Suprapubic skin (tissue), 4 donors: ENCODE results near the gene TAF11L2. TPM values are rescaled to one million over a fixed set of nuclear protein-coding genes. Genes with fewer than 3 reads are reported as not detected.
"Not testable (repeated sequence)": the region's sequence is repeated elsewhere in the genome, so short reads cannot be mapped to it uniquely, and the experiment has no call there.

Experiments
- DNase-seq, 2 donors: peaks; one replicate each; pipeline ENCODE4 v3.0.0-alpha.2; 2019; ENCODE audit warnings: low spot score in 2 of 2
- H3K27ac ChIP-seq: fragments of 200-600 bp; sonication (generic); one replicate; pipeline ENCODE4 v1.5.1; 2019
- H3K27me3 ChIP-seq: fragments of 200-600 bp; sonication (generic); one replicate; pipeline ENCODE4 v1.5.1; 2019
- H3K36me3 ChIP-seq: fragments of 200-600 bp; sonication (generic); one replicate; pipeline ENCODE4 v1.5.1; 2019
- H3K4me1 ChIP-seq: fragments of 200-600 bp; sonication (generic); one replicate; pipeline ENCODE4 v1.5.1; 2019
- H3K4me3 ChIP-seq: fragments of 200-600 bp; sonication (generic); one replicate; pipeline ENCODE4 v1.5.1; 2019; ENCODE audit warnings: mild to moderate bottlenecking
- H3K9me3 ChIP-seq: fragments of 200-600 bp; sonication (generic); one replicate; pipeline ENCODE4 v1.5.1; 2019
- EP300 ChIP-seq: sonication (generic); formaldehyde crosslinking; IDR thresholded peaks from one replicate; pipeline ENCODE4 v1.6.1; 2017; ENCODE audit warnings: antibody characterized with exemption
- POLR2A ChIP-seq, 2 donors: fragments of 450-650 bp; IDR thresholded peaks; one replicate each; pipeline ENCODE4 v1.6.1; 2017; ENCODE audit warnings: antibody characterized with exemption in 2 of 2, mild to moderate bottlenecking in 2 of 2, moderate library complexity in 2 of 2
- POLR2AphosphoS5 ChIP-seq, 3 donors: sonication (generic); formaldehyde crosslinking; IDR thresholded peaks; one replicate each; pipeline ENCODE4 v1.6.1; 2017; ENCODE audit warnings: antibody characterized with exemption in 3 of 3
- WGBS: methylation state at CpG from one replicate; pipeline ENCODE4 v1.1.5; 2018; 5-methylcytosine and 5-hydroxymethylcytosine counted together
- total RNA-seq, 4 donors: library from RNA; depleted of rRNA; stranded (reverse); fragments of >200 nt; gene quantifications; one replicate each; pipeline ENCODE4 v1.1.0, GENCODE V29; 2016
- TF ChIP-seq, protein P1 (sequence below), 2 donors: fragments of 200-600 bp in 1 of 2; fragments of 450-650 bp in 1 of 2; sonication (generic) in 1 of 2; IDR thresholded peaks; one replicate each; pipeline ENCODE4 v1.5.1; 2016 to 2019; ENCODE audit warnings: antibody characterized with exemption in 2 of 2, mild to moderate bottlenecking in 1 of 2, moderate library complexity in 1 of 2

Gene TAF11L2
- total RNA-seq, 4 donors from 2014 or later: not detected

DNA sequence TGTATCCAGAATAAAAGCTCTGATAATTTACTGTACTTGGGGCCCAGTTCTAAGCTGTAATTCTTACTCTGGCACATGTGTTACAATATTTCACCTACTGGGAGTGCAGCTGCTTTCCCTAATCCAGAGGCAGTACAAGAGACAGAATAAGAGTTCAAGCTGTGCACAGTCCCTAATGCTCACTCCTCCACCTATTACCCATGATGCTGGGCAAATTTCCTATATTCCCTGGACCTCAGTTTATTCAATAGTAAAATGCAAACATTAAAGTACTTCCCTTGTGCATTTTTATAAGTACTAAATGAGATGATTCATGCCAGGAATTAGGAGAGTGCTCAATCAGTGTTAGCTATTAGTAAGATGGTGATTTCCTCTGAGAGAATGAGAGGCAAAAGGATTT lies 28.0 kb upstream of the TAF11L2 start:
- TF ChIP-seq, protein P1, sequence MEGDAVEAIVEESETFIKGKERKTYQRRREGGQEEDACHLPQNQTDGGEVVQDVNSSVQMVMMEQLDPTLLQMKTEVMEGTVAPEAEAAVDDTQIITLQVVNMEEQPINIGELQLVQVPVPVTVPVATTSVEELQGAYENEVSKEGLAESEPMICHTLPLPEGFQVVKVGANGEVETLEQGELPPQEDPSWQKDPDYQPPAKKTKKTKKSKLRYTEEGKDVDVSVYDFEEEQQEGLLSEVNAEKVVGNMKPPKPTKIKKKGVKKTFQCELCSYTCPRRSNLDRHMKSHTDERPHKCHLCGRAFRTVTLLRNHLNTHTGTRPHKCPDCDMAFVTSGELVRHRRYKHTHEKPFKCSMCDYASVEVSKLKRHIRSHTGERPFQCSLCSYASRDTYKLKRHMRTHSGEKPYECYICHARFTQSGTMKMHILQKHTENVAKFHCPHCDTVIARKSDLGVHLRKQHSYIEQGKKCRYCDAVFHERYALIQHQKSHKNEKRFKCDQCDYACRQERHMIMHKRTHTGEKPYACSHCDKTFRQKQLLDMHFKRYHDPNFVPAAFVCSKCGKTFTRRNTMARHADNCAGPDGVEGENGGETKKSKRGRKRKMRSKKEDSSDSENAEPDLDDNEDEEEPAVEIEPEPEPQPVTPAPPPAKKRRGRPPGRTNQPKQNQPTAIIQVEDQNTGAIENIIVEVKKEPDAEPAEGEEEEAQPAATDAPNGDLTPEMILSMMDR (IDR thresholded peaks at IDR 0.05): no peak
- TF ChIP-seq POLR2AphosphoS5 (IDR thresholded peaks at IDR 0.05) (no peak), EP300 (no peak), POLR2A (IDR thresholded peaks at IDR 0.05) (no peak)
- no peaks in the 10 kb centered on the region for H3K4me1 ChIP-seq
- no peak for DNase-seq
- H3K36me3 ChIP-seq: no peaks in the 10 kb centered on the region
- no peaks in the 10 kb centered on the region for H3K9me3 ChIP-seq
- no peak overlapping the region for H3K27ac ChIP-seq
- H3K4me3 ChIP-seq: no peak overlapping the region
- H3K27me3 ChIP-seq: no peaks in the 10 kb centered on the region

DNA sequence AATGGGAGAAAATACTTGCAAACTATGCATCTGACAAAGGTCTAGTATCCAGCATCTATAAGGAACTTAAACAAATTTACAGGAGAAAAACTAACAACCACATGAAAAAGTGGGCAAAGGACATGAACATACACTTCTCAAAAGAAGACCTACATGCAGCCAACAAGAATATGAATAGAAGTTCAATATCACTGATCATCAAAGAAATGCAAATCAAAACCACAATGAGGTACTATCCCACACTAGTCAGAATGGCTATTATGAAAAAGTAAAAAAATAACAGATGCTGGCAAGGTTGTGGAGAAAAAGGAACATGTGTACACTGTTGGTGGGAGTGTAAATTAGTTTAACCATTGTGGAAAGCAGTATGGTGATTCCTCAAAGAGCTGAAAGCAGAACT lies 23.0 kb upstream of the TAF11L2 start:
- not testable (repeated sequence) for H3K27ac ChIP-seq, H3K9me3 ChIP-seq, H3K4me3 ChIP-seq, H3K4me1 ChIP-seq, H3K36me3 ChIP-seq, H3K27me3 ChIP-seq, DNase-seq

DNA sequence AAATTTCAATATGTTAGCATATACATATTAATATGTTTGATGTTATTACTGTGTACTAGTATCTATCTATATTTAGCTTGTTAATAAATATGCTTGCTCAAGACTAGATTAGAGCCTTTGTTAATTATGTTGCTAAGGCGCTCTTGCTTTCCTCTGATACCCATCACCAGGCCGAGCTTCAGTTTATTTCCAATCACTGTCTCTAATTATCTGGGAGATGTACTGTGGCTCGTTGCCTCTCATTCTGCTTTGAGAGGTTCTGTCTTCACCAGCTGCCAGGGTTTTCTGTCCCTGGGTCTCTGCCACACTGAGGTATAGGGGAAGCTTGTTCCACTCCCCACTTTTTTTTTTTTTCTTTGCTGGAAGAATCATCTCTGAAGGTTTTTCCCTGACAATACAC lies 21.0 kb upstream of the TAF11L2 start:
- no peak for TF ChIP-seq EP300
- no peak for TF ChIP-seq POLR2A (IDR thresholded peaks at IDR 0.05)
- TF ChIP-seq, protein P1 (IDR thresholded peaks at IDR 0.05): no peak
- 77% methylated on average over 3 of the region's 3 CpGs for WGBS
- H3K9me3 ChIP-seq: no peaks in the 10 kb centered on the region
- H3K4me1 ChIP-seq: no peaks in the 10 kb centered on the region
- DNase-seq: no peak
- H3K36me3 ChIP-seq: no peaks in the 10 kb centered on the region
- H3K27me3 ChIP-seq: no peaks in the 10 kb centered on the region
- H3K27ac ChIP-seq: no peak overlapping the region
- no peak overlapping the region for H3K4me3 ChIP-seq

DNA sequence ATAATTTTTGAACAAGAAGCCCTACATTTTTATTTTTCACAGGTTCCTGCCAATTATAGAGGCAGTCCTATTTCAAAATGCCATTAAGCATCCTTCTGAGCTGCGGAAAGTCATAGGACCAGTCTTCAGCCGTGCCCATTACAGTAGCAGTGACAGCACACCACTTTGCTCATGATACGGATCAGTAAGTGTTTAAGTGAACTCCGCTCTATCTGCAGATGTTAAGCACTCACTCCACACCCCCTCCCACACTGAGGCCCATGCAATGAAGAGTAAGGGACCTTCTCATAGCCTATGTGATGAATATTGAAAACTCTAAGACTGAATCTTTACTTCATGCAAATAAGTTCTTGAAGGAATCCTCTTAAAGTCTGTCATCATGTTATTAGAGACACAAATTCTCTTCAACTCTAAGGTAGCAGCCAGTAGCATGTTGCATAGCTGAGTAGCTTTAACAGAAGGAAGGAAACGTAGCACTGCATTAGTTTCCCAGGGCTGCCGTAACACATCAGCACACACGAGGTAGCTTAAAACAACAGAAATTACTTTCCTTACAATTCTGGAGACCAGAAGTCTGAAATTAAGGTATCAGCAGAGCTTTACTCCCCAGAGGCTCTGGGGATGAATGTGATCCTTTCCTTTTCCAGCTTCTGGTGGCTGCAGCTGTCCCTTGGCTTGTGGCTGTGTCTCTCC lies 20.3 kb upstream of the TAF11L2 start:
- 85% methylated on average over 7 of the region's 7 CpGs for WGBS
- TF ChIP-seq EP300 (no peak), POLR2A (IDR thresholded peaks at IDR 0.05) (no peak), POLR2AphosphoS5 (IDR thresholded peaks at IDR 0.05) (no peak)
- TF ChIP-seq, protein P1 (IDR thresholded peaks at IDR 0.05): no peak

DNA sequence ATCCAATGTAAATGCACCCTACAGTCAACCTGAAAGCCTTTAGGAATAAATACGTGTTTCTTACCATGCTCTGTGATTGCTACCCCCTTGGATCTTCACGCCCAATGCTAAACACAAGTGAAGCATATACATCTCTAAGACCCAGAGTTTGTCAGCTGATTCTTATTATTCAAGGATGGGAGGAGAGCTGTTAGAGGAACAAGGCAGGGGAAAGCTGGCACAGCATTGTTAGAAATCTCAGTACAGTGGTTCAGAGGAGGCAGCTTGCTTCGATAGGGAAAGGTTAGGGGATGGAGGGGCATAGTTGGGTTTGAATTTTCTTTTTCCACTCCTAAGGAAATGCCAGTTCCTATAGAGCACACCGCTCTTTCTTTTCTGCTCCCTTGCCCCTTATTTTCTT lies 16.7 kb upstream of the TAF11L2 start:
- no peaks in the 10 kb centered on the region for H3K36me3 ChIP-seq
- no peak for DNase-seq
- no peak overlapping the region for H3K27ac ChIP-seq
- TF ChIP-seq EP300: no peak
- no peak for TF ChIP-seq POLR2A (IDR thresholded peaks at IDR 0.05)
- no peak for TF ChIP-seq POLR2AphosphoS5 (IDR thresholded peaks at IDR 0.05)
- TF ChIP-seq, protein P1 (IDR thresholded peaks at IDR 0.05): no peak
- no peaks in the 10 kb centered on the region for H3K4me1 ChIP-seq
- no peak overlapping the region for H3K4me3 ChIP-seq
- H3K27me3 ChIP-seq: no peaks in the 10 kb centered on the region
- H3K9me3 ChIP-seq: no peaks in the 10 kb centered on the region
- 84% methylated on average over 4 of the region's 4 CpGs for WGBS

More for the DNA sequence above, 20.3 kb upstream of the TAF11L2 start:
- Histone ChIP-seq H3K36me3 (no peaks in the 10 kb centered on the region), H3K27me3 (no peaks in the 10 kb centered on the region), H3K4me3 (no peak overlapping the region), H3K9me3 (no peaks in the 10 kb centered on the region), H3K27ac (no peak overlapping the region), H3K4me1 (no peaks in the 10 kb centered on the region)
- DNase-seq: no peak

DNA sequence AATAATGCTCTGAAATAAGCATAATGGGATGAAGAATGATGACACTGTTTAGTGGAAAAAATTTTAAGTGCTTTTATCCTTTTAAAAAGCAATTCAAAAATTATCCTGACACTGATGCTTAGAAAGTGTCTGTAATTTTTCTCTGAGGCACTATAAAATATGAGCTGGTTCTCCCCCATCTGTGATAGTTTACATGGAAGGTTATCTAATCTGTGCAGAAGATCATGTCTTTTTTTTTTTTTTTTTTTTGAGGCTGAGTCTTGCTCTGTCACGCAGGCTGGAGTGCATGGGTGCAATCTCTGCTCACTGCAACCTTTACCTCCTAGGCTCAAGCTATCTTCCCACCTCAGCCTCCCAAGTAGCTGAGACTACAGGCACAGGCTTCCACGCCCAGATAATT lies 15.2 kb upstream of the TAF11L2 start:
- H3K36me3 ChIP-seq: no peaks in the 10 kb centered on the region
- TF ChIP-seq EP300 (no peak), POLR2AphosphoS5 (IDR thresholded peaks at IDR 0.05) (no peak), POLR2A (IDR thresholded peaks at IDR 0.05) (no peak)
- TF ChIP-seq, protein P1 (IDR thresholded peaks at IDR 0.05): no peak
- no peak overlapping the region for H3K4me3 ChIP-seq
- H3K9me3 ChIP-seq: no peaks in the 10 kb centered on the region
- no peak for DNase-seq
- H3K4me1 ChIP-seq: no peaks in the 10 kb centered on the region
- no peaks in the 10 kb centered on the region for H3K27me3 ChIP-seq
- WGBS: 55% methylated on average over 2 of the region's 2 CpGs
- no peak overlapping the region for H3K27ac ChIP-seq

DNA sequence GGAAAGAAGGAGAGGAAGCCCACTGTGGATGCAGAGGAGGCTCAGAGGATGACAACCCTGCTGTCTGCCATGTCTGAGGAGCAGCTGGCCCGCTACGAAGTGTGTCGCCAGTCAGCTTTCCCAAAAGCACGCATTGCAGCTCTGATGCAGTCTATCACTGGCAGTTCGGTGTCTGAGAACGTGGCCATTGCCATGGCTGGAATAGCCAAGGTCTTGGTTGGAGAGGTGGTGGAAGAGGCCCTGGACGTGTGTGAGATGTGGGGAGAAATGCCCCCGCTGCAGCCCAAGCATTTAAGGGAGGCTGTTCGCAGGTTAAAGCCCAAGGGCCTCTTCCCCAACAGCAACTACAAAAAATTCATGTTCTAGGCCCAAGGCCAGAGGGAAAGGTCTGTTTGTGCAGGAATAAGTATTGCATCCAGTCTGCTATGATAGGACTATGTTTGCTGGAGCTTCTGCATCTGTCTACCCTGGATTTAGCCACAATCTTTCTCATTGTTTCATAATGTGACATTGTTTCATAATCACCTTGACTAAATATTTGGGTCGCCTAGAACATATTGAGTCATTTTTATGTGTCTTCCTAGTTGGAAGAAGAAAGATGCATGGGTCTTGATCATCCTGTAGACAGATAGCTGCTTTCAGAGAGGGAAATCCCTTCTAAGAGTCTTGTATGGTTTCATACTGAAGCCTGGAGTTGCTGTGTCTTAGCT lies 11.4 kb upstream of the TAF11L2 start:
- DNase-seq, H3K4me1 ChIP-seq, H3K27me3 ChIP-seq, H3K27ac ChIP-seq, H3K9me3 ChIP-seq, H3K4me3 ChIP-seq, H3K36me3 ChIP-seq: not testable (repeated sequence)
- 90% methylated on average over 7 of the region's 10 CpGs for WGBS
